ENCODE measurements around the gene GRIN1. TPM values are rescaled to one million over a fixed set of nuclear protein-coding genes. Genes with fewer than 3 reads are reported as not detected.

GRIN1 gene
- 0.47 TPM for total RNA-seq

GRCh38 chr9:137138722-137139467 lies at the start of gene GRIN1:
GRIN1 (plus strand) TSS chr9:137139154; CDS start chr9:137139487, 333 bp downstream.

GRCh38 chr9:137114613-137115393 lies 24.2 kb upstream of the GRIN1 start, which contains the start of gene DPP7:
DPP7 (minus strand) TSS chr9:137114733; CDS start chr9:137114713, 20 bp downstream.

GRCh38 chr9:137169896-137170358 lies 31.0 kb downstream of the GRIN1 start, which contains the start of gene LRRC26:
LRRC26 (minus strand) TSS chr9:137170051; CDS start chr9:137169943, 108 bp downstream.

GRCh38 chr9:137188490-137189296 lies 49.7 kb downstream of the GRIN1 start, which contains the start of the genes ANAPC2 and SSNA1:
ANAPC2 (minus strand) TSS chr9:137188560; CDS start chr9:137188532, 28 bp downstream.
SSNA1 (plus strand) TSS chr9:137188676; CDS start chr9:137188727, 51 bp downstream.

GRCh38 chr9:137200311-137201204 lies 61.6 kb downstream of the GRIN1 start, which contains the start of gene TPRN:
TPRN (minus strand) TSS chr9:137200741; CDS start chr9:137200711, 30 bp downstream.

GRCh38 chr9:137205126-137206069 lies 66.4 kb downstream of the GRIN1 start, which contains the start of the genes NDOR1 and TMEM203:
NDOR1 (plus strand) TSS chr9:137205700; CDS start chr9:137205778, 78 bp downstream.
TMEM203 (minus strand) TSS chr9:137205648; CDS start chr9:137205414, 234 bp downstream.

Small RNA genes lying within 50 kb of the gene (small RNA-seq; reads per million reads assigned to genes)
- gene MIR3621 (ENCODE audit: low replicate concordance) (not detected), gene RF00153 (ENCODE audit: low replicate concordance) (not detected)

Other genes starting within 250 kb of the GRIN1 start
- 87.0 TPM for gene FBXW5, start 194.4 kb upstream of the GRIN1 start, total RNA-seq
- not detected for gene C8G, start 193.9 kb upstream of the GRIN1 start, total RNA-seq
- gene LCN12, start 186.9 kb upstream of the GRIN1 start, total RNA-seq: 10.2 TPM
- 43.3 TPM for gene PTGDS, start 161.7 kb upstream of the GRIN1 start, total RNA-seq
- gene LCNL1, start 156.2 kb upstream of the GRIN1 start, total RNA-seq: 0.41 TPM
- gene PAXX, start 146.7 kb upstream of the GRIN1 start, total RNA-seq: 28.0 TPM
- 2.5 TPM for gene CLIC3, start 142.6 kb upstream of the GRIN1 start, total RNA-seq
- 39.4 TPM for gene ABCA2, start 110.9 kb upstream of the GRIN1 start, total RNA-seq
- gene FUT7, start 107.1 kb upstream of the GRIN1 start, total RNA-seq: 0.35 TPM
- gene NPDC1, start 93.0 kb upstream of the GRIN1 start, total RNA-seq: 28.6 TPM
- gene ENTPD2, start 85.1 kb upstream of the GRIN1 start, total RNA-seq: 3.6 TPM
- 7.2 TPM for gene SAPCD2, start 68.6 kb upstream of the GRIN1 start, total RNA-seq
- gene UAP1L1, start 61.6 kb upstream of the GRIN1 start, total RNA-seq: 11.2 TPM
- 54.5 TPM for gene MAN1B1, start 52.2 kb upstream of the GRIN1 start, total RNA-seq
- gene DPP7, start 24.4 kb upstream of the GRIN1 start, total RNA-seq: 20.4 TPM
- 0.35 TPM for gene LRRC26, start 30.9 kb downstream of the GRIN1 start, total RNA-seq
- not detected for gene TMEM210, start 32.9 kb downstream of the GRIN1 start, total RNA-seq
- 44.7 TPM for gene ANAPC2, start 49.4 kb downstream of the GRIN1 start, total RNA-seq
- 35.3 TPM for gene SSNA1, start 49.5 kb downstream of the GRIN1 start, total RNA-seq
- gene TPRN, start 61.6 kb downstream of the GRIN1 start, total RNA-seq: 8.2 TPM
- 32.5 TPM for gene TMEM203, start 66.5 kb downstream of the GRIN1 start, total RNA-seq
- 10.3 TPM for gene NDOR1, start 66.5 kb downstream of the GRIN1 start, total RNA-seq
- 4.1 TPM for gene RNF208, start 83.1 kb downstream of the GRIN1 start, total RNA-seq
- gene CYSRT1, start 86.0 kb downstream of the GRIN1 start, total RNA-seq: 0.76 TPM
- gene RNF224, start 88.3 kb downstream of the GRIN1 start, total RNA-seq: 0.70 TPM
- 3.0 TPM for gene SLC34A3, start 91.7 kb downstream of the GRIN1 start, total RNA-seq
- 172 TPM for gene TUBB4B, start 102.1 kb downstream of the GRIN1 start, total RNA-seq
- not detected for gene STPG3, start 112.1 kb downstream of the GRIN1 start, total RNA-seq
- 48.3 TPM for gene NELFB, start 116.2 kb downstream of the GRIN1 start, total RNA-seq
- gene TOR4A, start 138.6 kb downstream of the GRIN1 start, total RNA-seq: 12.5 TPM
- gene NRARP, start 163.1 kb downstream of the GRIN1 start, total RNA-seq: 10.1 TPM

All from metanephros (tissue), 2 donors.